ENCODE measurements around the gene TRMT44. TPM values are rescaled to one million over a fixed set of nuclear protein-coding genes. Genes with fewer than 3 reads are reported as not detected.

The TRMT44 gene
- total and polyA plus RNA-seq, 2 donors (not counting 1 experiment from before 2014, with no cell fraction given): 13.3 to 37.4 TPM

DNA sequence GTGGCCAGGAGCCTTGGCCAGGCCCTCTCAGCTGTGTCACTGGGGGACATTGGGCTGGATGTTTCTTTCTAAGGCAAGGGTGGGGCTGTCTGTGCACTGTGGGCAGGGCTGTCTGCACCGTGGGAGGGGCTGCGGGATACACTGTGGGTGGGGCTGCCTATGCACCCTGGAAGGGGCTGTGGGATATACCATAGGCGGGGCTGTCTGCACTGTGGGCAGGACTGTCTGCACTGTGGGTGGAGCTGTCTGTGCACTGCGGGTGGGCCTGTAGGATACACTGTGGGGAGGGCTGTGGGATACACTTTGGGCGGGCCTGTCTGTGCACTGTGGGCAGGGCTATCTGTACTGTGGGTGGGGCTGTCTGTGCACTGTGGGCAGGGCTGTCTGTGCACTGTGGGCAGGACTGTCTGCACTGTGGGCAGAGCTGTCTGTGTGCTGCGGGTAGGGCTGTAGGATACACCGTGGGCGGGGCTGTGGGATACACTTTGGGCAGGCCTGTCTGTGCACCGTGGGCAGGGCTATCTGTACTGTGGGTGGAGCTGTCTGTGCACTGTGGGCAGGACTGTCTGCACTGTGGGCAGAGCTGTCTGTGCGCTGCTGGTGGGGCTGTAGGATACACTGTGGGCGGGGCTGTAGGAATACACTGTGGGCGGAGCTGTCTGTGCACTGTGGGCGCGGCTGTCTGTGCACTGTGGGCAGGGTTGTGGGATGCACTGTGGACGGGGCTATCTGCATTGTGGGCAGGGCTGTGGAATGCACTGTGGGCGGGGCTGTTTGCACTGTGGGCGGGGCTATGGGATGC lies 31.1 kb upstream of the TRMT44 start:
- ChIA-PET POLR2A (no interaction called here), CTCF (interaction anchor here (2.3 to 4.0 kb wide), 2 partner anchors 233 to 605 kb away, joined by 9 to 15 read pairs; no protein-coding TSS in a partner anchor)
- H3K4me1 ChIP-seq (ENCODE audit: control insufficient read depth in 2 of 2, insufficient read depth in 2 of 2, low read length in 2 of 2): peaks cover 0 to 6% of the 10 kb centered on the region in 2 donors
- no peaks in the 10 kb centered on the region for H3K79me2 ChIP-seq (ENCODE audit: control insufficient read depth, insufficient read depth, low read length)
- no peak overlapping the region for H3K27ac ChIP-seq (ENCODE audit: low read length in 2 of 2)
- H3K36me3 ChIP-seq (replicated peaks in 1 of 2; ENCODE audit: control extremely low read depth in 1 of 2, control insufficient read depth in 1 of 2, extremely low read depth in 1 of 2, insufficient read depth in 2 of 2, low read length in 1 of 2): peaks cover 0 to 40% of the 10 kb centered on the region in 2 experiments
- Mint-ChIP-seq H3K9me3 (ENCODE audit: insufficient read depth) (no peaks in the 10 kb centered on the region), H3K27ac (no peak overlapping the region), H3K27me3 (no peaks in the 10 kb centered on the region), H3K4me3 (no peak overlapping the region), H3K4me1 (peaks cover 5% of the 10 kb centered on the region)
- H3K4me3 ChIP-seq (ENCODE audit: control extremely low read depth in 1 of 5, extremely low read depth in 1 of 5, insufficient read depth in 1 of 5, low read depth in 2 of 5, low read length in 4 of 5): no peak overlapping the region
- DNase-seq (no peak), ATAC-seq (ENCODE audit: low read depth) (peak; percentile 36)
- H3K27me3 ChIP-seq (replicated peaks in 1 of 4; ENCODE audit: control extremely low read depth in 1 of 4, control insufficient read depth in 3 of 4, insufficient read depth in 4 of 4, low read length in 3 of 4): no peaks in the 10 kb centered on the region
- H2AFZ ChIP-seq (ENCODE audit: insufficient read depth, low read depth, low read length, poor library complexity, severe bottlenecking): no peak overlapping the region
- no peak for TF ChIP-seq EZH2 (IDR thresholded peaks at IDR 0.05; ENCODE audit: borderline replicate concordance, insufficient read depth, low read depth, low read length, poor library complexity, severe bottlenecking)
- TF ChIP-seq, protein P1, sequence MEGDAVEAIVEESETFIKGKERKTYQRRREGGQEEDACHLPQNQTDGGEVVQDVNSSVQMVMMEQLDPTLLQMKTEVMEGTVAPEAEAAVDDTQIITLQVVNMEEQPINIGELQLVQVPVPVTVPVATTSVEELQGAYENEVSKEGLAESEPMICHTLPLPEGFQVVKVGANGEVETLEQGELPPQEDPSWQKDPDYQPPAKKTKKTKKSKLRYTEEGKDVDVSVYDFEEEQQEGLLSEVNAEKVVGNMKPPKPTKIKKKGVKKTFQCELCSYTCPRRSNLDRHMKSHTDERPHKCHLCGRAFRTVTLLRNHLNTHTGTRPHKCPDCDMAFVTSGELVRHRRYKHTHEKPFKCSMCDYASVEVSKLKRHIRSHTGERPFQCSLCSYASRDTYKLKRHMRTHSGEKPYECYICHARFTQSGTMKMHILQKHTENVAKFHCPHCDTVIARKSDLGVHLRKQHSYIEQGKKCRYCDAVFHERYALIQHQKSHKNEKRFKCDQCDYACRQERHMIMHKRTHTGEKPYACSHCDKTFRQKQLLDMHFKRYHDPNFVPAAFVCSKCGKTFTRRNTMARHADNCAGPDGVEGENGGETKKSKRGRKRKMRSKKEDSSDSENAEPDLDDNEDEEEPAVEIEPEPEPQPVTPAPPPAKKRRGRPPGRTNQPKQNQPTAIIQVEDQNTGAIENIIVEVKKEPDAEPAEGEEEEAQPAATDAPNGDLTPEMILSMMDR (IDR thresholded peaks at IDR 0.05): no peak
- H4K20me1 ChIP-seq (ENCODE audit: control insufficient read depth, insufficient read depth, low read length, poor library complexity, severe bottlenecking): no peaks in the 10 kb centered on the region
- 92% methylated on average over 16 of the region's 17 CpGs for WGBS (ENCODE audit: insufficient coverage)
- H3K9me3 ChIP-seq (ENCODE audit: control extremely low read depth in 1 of 3, control insufficient read depth in 2 of 3, insufficient read depth in 1 of 3, low read length in 2 of 3): no peaks in the 10 kb centered on the region
- intact Hi-C loops (cut with micrococcal nuclease): no loop called here
- no peak overlapping the region for H3K9ac ChIP-seq (ENCODE audit: low read length)
- H3K4me2 ChIP-seq (replicated peaks; ENCODE audit: low read depth, low read length, poor library complexity, severe bottlenecking): no peak overlapping the region

DNA sequence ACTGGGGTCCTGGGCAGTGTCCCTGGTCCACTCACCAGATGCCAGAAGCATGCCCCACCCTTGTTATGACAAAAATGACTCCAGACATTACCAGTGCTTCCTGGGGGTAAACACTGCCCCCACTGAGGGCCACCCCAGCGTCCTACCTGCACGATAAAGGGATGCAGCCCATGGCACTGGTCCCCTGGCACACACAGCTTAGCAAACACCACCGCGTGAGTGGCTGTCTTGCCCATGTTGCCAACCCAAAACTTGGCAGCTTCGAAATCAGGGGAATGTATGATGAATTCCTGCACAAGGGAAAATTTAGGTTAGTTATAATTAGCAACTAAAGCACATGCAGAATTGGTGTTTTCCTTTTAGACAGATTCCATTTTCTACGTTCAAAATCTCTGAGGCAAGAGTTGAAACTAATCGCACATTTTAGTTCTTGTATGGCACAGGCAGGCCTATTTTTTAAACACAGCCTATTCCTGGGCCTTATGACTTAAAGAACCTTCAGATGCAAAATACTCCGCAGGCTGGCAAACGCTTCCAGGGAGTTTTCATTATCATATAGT lies 30.4 kb upstream of the TRMT44 start:
- H3K27ac ChIP-seq (ENCODE audit: low read length in 2 of 2): no peak overlapping the region
- H3K4me1 Mint-ChIP-seq: peaks cover 5% of the 10 kb centered on the region
- H3K9me3 Mint-ChIP-seq (ENCODE audit: insufficient read depth): no peaks in the 10 kb centered on the region
- no peak overlapping the region for H2AFZ ChIP-seq (ENCODE audit: insufficient read depth, low read depth, low read length, poor library complexity, severe bottlenecking)
- H3K4me3 ChIP-seq (ENCODE audit: control extremely low read depth in 1 of 5, extremely low read depth in 1 of 5, insufficient read depth in 1 of 5, low read depth in 2 of 5, low read length in 4 of 5): no peak overlapping the region
- TF ChIP-seq, protein P1 (IDR thresholded peaks at IDR 0.05): no peak
- no peak for TF ChIP-seq EZH2 (IDR thresholded peaks at IDR 0.05; ENCODE audit: borderline replicate concordance, insufficient read depth, low read depth, low read length, poor library complexity, severe bottlenecking)
- no peak for ATAC-seq (ENCODE audit: low read depth)
- H4K20me1 ChIP-seq (ENCODE audit: control insufficient read depth, insufficient read depth, low read length, poor library complexity, severe bottlenecking): no peaks in the 10 kb centered on the region
- H3K27me3 Mint-ChIP-seq: no peaks in the 10 kb centered on the region
- no peak overlapping the region for H3K9ac ChIP-seq (ENCODE audit: low read length)
- H3K4me2 ChIP-seq (replicated peaks; ENCODE audit: low read depth, low read length, poor library complexity, severe bottlenecking): no peak overlapping the region
- H3K36me3 ChIP-seq (replicated peaks in 1 of 2; ENCODE audit: control extremely low read depth in 1 of 2, control insufficient read depth in 1 of 2, extremely low read depth in 1 of 2, insufficient read depth in 2 of 2, low read length in 1 of 2): peaks cover 0 to 42% of the 10 kb centered on the region in 2 experiments
- H3K27me3 ChIP-seq (replicated peaks in 1 of 4; ENCODE audit: control extremely low read depth in 1 of 4, control insufficient read depth in 3 of 4, insufficient read depth in 4 of 4, low read length in 3 of 4): no peaks in the 10 kb centered on the region
- H3K27ac Mint-ChIP-seq: no peak overlapping the region
- ChIA-PET POLR2A (interaction anchor here (0.6 kb wide), 1 partner anchor 1315 kb away, joined by 6 read pairs; no protein-coding TSS in a partner anchor), CTCF (interaction anchor here (0.7 to 2.3 kb wide), 3 partner anchors 8 to 606 kb away, joined by 3 to 9 read pairs (median 3); no protein-coding TSS in a partner anchor)
- WGBS (ENCODE audit: insufficient coverage): 95% methylated on average over 6 of the region's 9 CpGs
- H3K4me1 ChIP-seq (ENCODE audit: control insufficient read depth in 2 of 2, insufficient read depth in 2 of 2, low read length in 2 of 2): peaks cover 0 to 6% of the 10 kb centered on the region in 2 donors
- no peak for DNase-seq
- no peaks in the 10 kb centered on the region for H3K79me2 ChIP-seq (ENCODE audit: control insufficient read depth, insufficient read depth, low read length)
- H3K9me3 ChIP-seq (ENCODE audit: control extremely low read depth in 1 of 3, control insufficient read depth in 2 of 3, insufficient read depth in 1 of 3, low read length in 2 of 3): no peaks in the 10 kb centered on the region
- H3K4me3 Mint-ChIP-seq: no peak overlapping the region
- intact Hi-C loops (cut with micrococcal nuclease): no loop called here
